ENCODE results near the gene SLC30A5. TPM values are rescaled to one million over a fixed set of nuclear protein-coding genes. Genes with fewer than 3 reads are reported as not detected.

SLC30A5 gene
- total and polyA plus RNA-seq, 2 donors (not counting 3 experiments of a cell fraction or from before 2014, with no cell fraction given): 33.0 to 37.0 TPM

Small RNAs within 50 kb of the gene (small RNA-seq; reads per million reads assigned to genes)
- gene SNORA50D (ENCODE audit: insufficient read depth, insufficient read length, low read depth, low replicate concordance): not detected
- not detected for gene SUMO2P4 (ENCODE audit: insufficient read depth, insufficient read length, low read depth, low replicate concordance)

Other genes with a start within 250 kb of the SLC30A5 start
- gene CCNB1, start 73.1 kb downstream of the SLC30A5 start, total RNA-seq: 187 and 211 TPM in 2 replicates
- gene CCNB1, start 73.1 kb downstream of the SLC30A5 start, polyA plus RNA-seq: 47.3 and 72.2 TPM in 2 replicates
- 16.4 and 17.1 TPM in 2 replicates for gene CENPH, start 95.6 kb downstream of the SLC30A5 start, total RNA-seq
- 5.3 and 6.5 TPM in 2 replicates for gene CENPH, start 95.6 kb downstream of the SLC30A5 start, polyA plus RNA-seq
- gene CDK7, start 140.9 kb downstream of the SLC30A5 start, total RNA-seq: 33.4 and 38.1 TPM in 2 replicates
- 19.3 and 24.6 TPM in 2 replicates for gene CDK7, start 140.9 kb downstream of the SLC30A5 start, polyA plus RNA-seq
- 5.3 and 6.2 TPM in 2 replicates for gene CCDC125, start 238.8 kb downstream of the SLC30A5 start, total RNA-seq
- gene CCDC125, start 238.8 kb downstream of the SLC30A5 start, polyA plus RNA-seq: 1.1 and 1.5 TPM in 2 replicates

Data from endothelial cell of umbilical vein (primary cell).